H9 (cell line): ENCODE measurements around the gene TSC22D3. TPM values are rescaled to one million over a fixed set of nuclear protein-coding genes. Genes with fewer than 3 reads are reported as not detected.

Experiments
- DNase-seq: peaks from one replicate; pipeline ENCODE4 v3.0.0-alpha.2; 2017
- H2AFZ ChIP-seq: one replicate; pipeline ENCODE4 v1.6.1; 2013; ENCODE audit warnings: mild to moderate bottlenecking, low read length, control low read depth, moderate library complexity
- H2AK5ac ChIP-seq: 2 replicates; pipeline ENCODE4 v1.6.1; 2013; ENCODE audit warnings: low read length, control low read depth, mixed read lengths; ENCODE audit not compliant: insufficient read length
- H2BK120ac ChIP-seq: one replicate; pipeline ENCODE4 v1.6.1; 2013; ENCODE audit warnings: low read depth, mild to moderate bottlenecking, low read length, control low read depth, inconsistent platforms; ENCODE audit not compliant: poor library complexity, severe bottlenecking
- H2BK12ac ChIP-seq: 2 replicates; pipeline ENCODE4 v1.6.1; 2013; ENCODE audit warnings: low read length, control low read depth, mixed read lengths, low read depth; ENCODE audit not compliant: insufficient read length
- H2BK15ac ChIP-seq: 2 replicates; pipeline ENCODE4 v1.6.1; 2013; ENCODE audit warnings: low read depth, low read length, control low read depth
- H2BK20ac ChIP-seq: one replicate; pipeline ENCODE4 v1.6.1; 2013; ENCODE audit warnings: low read depth, mild to moderate bottlenecking, low read length, control low read depth, inconsistent platforms; ENCODE audit not compliant: poor library complexity, severe bottlenecking
- H2BK5ac ChIP-seq: 2 replicates; pipeline ENCODE4 v1.6.1; 2013; ENCODE audit warnings: low read length, control low read depth, mixed read lengths; ENCODE audit not compliant: insufficient read length
- H3K14ac ChIP-seq: 2 replicates; pipeline ENCODE4 v1.6.1; 2013; ENCODE audit warnings: low read length, control low read depth; ENCODE audit not compliant: insufficient read depth
- H3K18ac ChIP-seq: 2 replicates; pipeline ENCODE4 v1.6.1; 2013; ENCODE audit warnings: low read depth, mild to moderate bottlenecking, mixed read lengths, low read length, control low read depth; ENCODE audit not compliant: insufficient read length
- H3K23ac ChIP-seq: 2 replicates; pipeline ENCODE4 v1.6.1; 2013; ENCODE audit warnings: low read length, control low read depth, mixed read lengths, low read depth; ENCODE audit not compliant: insufficient read length
- H3K23me2 ChIP-seq: 2 replicates; pipeline ENCODE4 v1.6.1; 2013; ENCODE audit warnings: low read depth, mild to moderate bottlenecking, mixed read lengths, low read length, control low read depth; ENCODE audit not compliant: insufficient read length, poor library complexity, severe bottlenecking
- H3K27ac ChIP-seq: 2 replicates; pipeline ENCODE4 v1.5.1; 2013; ENCODE audit warnings: low read length, control low read depth, mixed read lengths, low read depth; ENCODE audit not compliant: insufficient read length
- H3K27me3 ChIP-seq: 2 replicates; pipeline ENCODE4 v1.6.1; 2013; ENCODE audit warnings: low read length, control low read depth, inconsistent platforms; ENCODE audit not compliant: insufficient read depth
- H3K4ac ChIP-seq: 2 replicates; pipeline ENCODE4 v1.6.1; 2013; ENCODE audit warnings: low read depth, mild to moderate bottlenecking, control low read depth, inconsistent platforms, low read length, moderate library complexity
- H3K4me1 ChIP-seq: 2 replicates; pipeline ENCODE4 v1.6.1; 2013; ENCODE audit warnings: low read length, control low read depth, inconsistent platforms; ENCODE audit not compliant: insufficient read depth
- H3K4me2 ChIP-seq: 2 replicates; pipeline ENCODE4 v1.6.1; 2013; ENCODE audit warnings: low read length, control low read depth, mixed read lengths; ENCODE audit not compliant: insufficient read length, insufficient read depth
- H3K56ac ChIP-seq: 2 replicates; pipeline ENCODE4 v1.6.1; 2013; ENCODE audit warnings: low read depth, mild to moderate bottlenecking, mixed read lengths, low read length, control low read depth; ENCODE audit not compliant: insufficient read length
- H3K79me1 ChIP-seq: 2 replicates; pipeline ENCODE4 v1.6.1; 2013; ENCODE audit warnings: low read depth, mild to moderate bottlenecking, moderate library complexity, low read length, control low read depth, inconsistent platforms; ENCODE audit not compliant: insufficient read depth, poor library complexity, severe bottlenecking
- H3K79me2 ChIP-seq: 2 replicates; pipeline ENCODE4 v1.6.1; 2013; ENCODE audit warnings: low read length, control low read depth, inconsistent platforms; ENCODE audit not compliant: insufficient read depth
- H3K9ac ChIP-seq: 2 replicates; pipeline ENCODE4 v1.6.1; 2013; ENCODE audit warnings: low read length, control low read depth, mixed read lengths; ENCODE audit not compliant: insufficient read length; ENCODE audit errors: extremely low read depth
- H3K9me3 ChIP-seq: one replicate; pipeline ENCODE4 v1.6.1; 2013; ENCODE audit warnings: low read depth, low read length, inconsistent platforms; ENCODE audit not compliant: control insufficient read depth
- H3T11ph ChIP-seq: one replicate; pipeline ENCODE4 v1.6.1; 2013; ENCODE audit warnings: mild to moderate bottlenecking, low read length, control low read depth, inconsistent platforms
- H4K20me1 ChIP-seq: one replicate; pipeline ENCODE4 v1.6.1; 2013; ENCODE audit not compliant: control insufficient read depth, insufficient read length, insufficient read depth
- H4K5ac ChIP-seq: 2 replicates; pipeline ENCODE4 v1.6.1; 2013; ENCODE audit warnings: low read depth, mild to moderate bottlenecking, mixed read lengths, low read length, control low read depth; ENCODE audit not compliant: insufficient read length
- H4K8ac ChIP-seq: replicated peaks from 2 replicates; pipeline ENCODE4 v1.6.1; 2013; ENCODE audit warnings: low read length, control low read depth, mixed read lengths, low read depth; ENCODE audit not compliant: insufficient read length
- H4K91ac ChIP-seq: 2 replicates; pipeline ENCODE4 v1.6.1; 2013; ENCODE audit warnings: low read depth, mild to moderate bottlenecking, moderate library complexity, mixed read lengths, low read length, control low read depth; ENCODE audit not compliant: insufficient read length
- H3K27ac Mint-ChIP-seq, 3 experiments: 2 replicates in 2 of 3; 3 replicates in 1 of 3; pipeline ENCODE4 v1.8.0; 2020 to 2021; ENCODE audit warnings: mixed read lengths in 3 of 3, mild to moderate bottlenecking in 1 of 3, moderate library complexity in 1 of 3
- H3K27me3 Mint-ChIP-seq: 2 replicates; pipeline ENCODE4 v1.8.0; 2021; ENCODE audit warnings: low read depth, mild to moderate bottlenecking, moderate library complexity, mixed read lengths
- H3K36me3 Mint-ChIP-seq, 3 experiments: 2 replicates in 2 of 3; 3 replicates in 1 of 3; pipeline ENCODE4 v1.8.0; 2020 to 2021; ENCODE audit warnings: low read depth in 3 of 3, mixed read lengths in 3 of 3; ENCODE audit not compliant: insufficient read depth in 1 of 3
- H3K4me1 Mint-ChIP-seq, 2 experiments: 2 replicates each; pipeline ENCODE4 v1.8.0; 2020; ENCODE audit warnings: mixed read lengths in 2 of 2
- H3K4me3 Mint-ChIP-seq, 2 experiments: 2 replicates in 1 of 2; 3 replicates in 1 of 2; pipeline ENCODE4 v1.8.0; 2020 to 2021; ENCODE audit warnings: mild to moderate bottlenecking in 2 of 2, mixed read lengths in 2 of 2, moderate library complexity in 1 of 2
- H3K9me3 Mint-ChIP-seq, 2 experiments: 2 replicates in 1 of 2; 3 replicates in 1 of 2; pipeline ENCODE4 v1.8.0; 2020; ENCODE audit warnings: mild to moderate bottlenecking in 2 of 2, mixed read lengths in 2 of 2, moderate library complexity in 1 of 2
- CTCF ChIP-seq: fragments of 200-600 bp; sonication (generic); conservative IDR thresholded peaks from 3 replicates; pipeline ENCODE4 v1.8.0; 2021; ENCODE audit warnings: antibody characterized with exemption, mild to moderate bottlenecking
- WGBS: extraction: QIAGEN DNeasy Blood & Tissue Kit; methylation state at CpG from one replicate; pipeline ENCODE4 v1.1.7; 2013; ENCODE audit warnings: missing lambda C conversion rate, low lambda C conversion rate, mixed read lengths; ENCODE audit not compliant: insufficient read length; ENCODE audit errors: extremely low coverage; 5-methylcytosine and 5-hydroxymethylcytosine counted together
- total RNA-seq: library from RNA; stranded (reverse); gene quantifications from 2 replicates; pipeline ENCODE4 v1.2.1, GENCODE V29; 2021

Gene TSC22D3
- total RNA-seq, 1 experiment from 2014 or later: 10.5 TPM

- H3K56ac ChIP-seq: no peak overlapping the region
- no peak overlapping the region for H2BK12ac ChIP-seq
- no peak overlapping the region for H3K18ac ChIP-seq
- no peaks in the 10 kb centered on the region for H3K23me2 ChIP-seq
- H2AFZ ChIP-seq: no peak overlapping the region
- no peak overlapping the region for H4K8ac ChIP-seq
- Mint-ChIP-seq H3K27ac (no peak overlapping the region), H3K9me3 (peaks cover 6 to 53% of the 10 kb centered on the region in 2 experiments), H3K4me3 (no peak overlapping the region), H3K4me1 (peaks cover 0 to 9% of the 10 kb centered on the region in 2 experiments; a peak in 1 of 4 replicates), H3K27me3 (peaks cover 14% of the 10 kb centered on the region), H3K36me3 (peaks cover 0 to 4% (median 0%) of the 10 kb centered on the region in 3 experiments; a peak in 3 of 7 replicates)
- H4K20me1 ChIP-seq: no peaks in the 10 kb centered on the region
- H3K27me3 ChIP-seq: no peaks in the 10 kb centered on the region
- no peaks in the 10 kb centered on the region for H3K79me2 ChIP-seq
- no peak overlapping the region for H3K4me2 ChIP-seq
- H4K5ac ChIP-seq: no peak overlapping the region
- H2BK15ac ChIP-seq: no peak overlapping the region
- H4K91ac ChIP-seq: no peak overlapping the region
- no peak overlapping the region for H2BK5ac ChIP-seq
- no peaks in the 10 kb centered on the region for H3K4me1 ChIP-seq
- no peak overlapping the region for H2AK5ac ChIP-seq
- H3K14ac ChIP-seq: no peak overlapping the region
- no peak for DNase-seq
- no peak overlapping the region for H3K23ac ChIP-seq
- H3T11ph ChIP-seq: no peak overlapping the region
- H2BK120ac ChIP-seq: no peak overlapping the region
- WGBS: 100% methylated on average over 1 of the region's 3 CpGs
- H3K9ac ChIP-seq: no peak overlapping the region
- no peak overlapping the region for H3K27ac ChIP-seq
- no peak overlapping the region for H3K4ac ChIP-seq
- no peaks in the 10 kb centered on the region for H3K79me1 ChIP-seq
- no peak overlapping the region for H2BK20ac ChIP-seq
- TF ChIP-seq CTCF: no peak
- H3K9me3 ChIP-seq: no peaks in the 10 kb centered on the region
These were observed 29.6 kb upstream of the TSC22D3 start for GRCh38 chrX:107805179-107805578.
